Measurements from ENCODE around the gene PADI3.

GRCh38 chr1:17292299-17293160 lies 43.6 kb downstream of the PADI3 start:
- TF ChIP-seq, protein P1, sequence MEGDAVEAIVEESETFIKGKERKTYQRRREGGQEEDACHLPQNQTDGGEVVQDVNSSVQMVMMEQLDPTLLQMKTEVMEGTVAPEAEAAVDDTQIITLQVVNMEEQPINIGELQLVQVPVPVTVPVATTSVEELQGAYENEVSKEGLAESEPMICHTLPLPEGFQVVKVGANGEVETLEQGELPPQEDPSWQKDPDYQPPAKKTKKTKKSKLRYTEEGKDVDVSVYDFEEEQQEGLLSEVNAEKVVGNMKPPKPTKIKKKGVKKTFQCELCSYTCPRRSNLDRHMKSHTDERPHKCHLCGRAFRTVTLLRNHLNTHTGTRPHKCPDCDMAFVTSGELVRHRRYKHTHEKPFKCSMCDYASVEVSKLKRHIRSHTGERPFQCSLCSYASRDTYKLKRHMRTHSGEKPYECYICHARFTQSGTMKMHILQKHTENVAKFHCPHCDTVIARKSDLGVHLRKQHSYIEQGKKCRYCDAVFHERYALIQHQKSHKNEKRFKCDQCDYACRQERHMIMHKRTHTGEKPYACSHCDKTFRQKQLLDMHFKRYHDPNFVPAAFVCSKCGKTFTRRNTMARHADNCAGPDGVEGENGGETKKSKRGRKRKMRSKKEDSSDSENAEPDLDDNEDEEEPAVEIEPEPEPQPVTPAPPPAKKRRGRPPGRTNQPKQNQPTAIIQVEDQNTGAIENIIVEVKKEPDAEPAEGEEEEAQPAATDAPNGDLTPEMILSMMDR (conservative IDR thresholded peaks at IDR 0.05 in 1 of 2, IDR thresholded peaks at IDR 0.05 in 1 of 2; ENCODE audit: low read depth in 1 of 2, low read length in 2 of 2) = no peak
- TF ChIP-seq EZH2 (IDR thresholded peaks at IDR 0.05; ENCODE audit: low read length, missing control alignments) = no peak
